GM10266 (cell line): ENCODE data around the gene LAMC3.

Source experiments
- DNase-seq: peaks from one replicate; pipeline ENCODE4 v3.0.0; 2012; ENCODE audit errors: extremely low spot score
- CTCF ChIP-seq: IDR thresholded peaks from 2 replicates; pipeline ENCODE4 v1.5.1; 2012; ENCODE audit warnings: mild to moderate bottlenecking, low read depth; ENCODE audit not compliant: control insufficient read depth, insufficient read depth; ENCODE audit errors: missing control alignments

The LAMC3 gene

GRCh38 chr9:131062969-131063368 is 54.0 kb downstream of the LAMC3 start:
- DNase-seq: no peak
- no peak for TF ChIP-seq CTCF

GRCh38 chr9:131065599-131065998 is 56.6 kb downstream of the LAMC3 start:
- no peak for DNase-seq
- TF ChIP-seq CTCF: no peak

GRCh38 chr9:131067625-131068024 is 58.7 kb downstream of the LAMC3 start:
- no peak for TF ChIP-seq CTCF
- DNase-seq: no peak

GRCh38 chr9:131068076-131068816 is 59.3 kb downstream of the LAMC3 start:
- no peak for DNase-seq
- no peak for TF ChIP-seq CTCF

GRCh38 chr9:131069699-131070098 is 60.7 kb downstream of the LAMC3 start:
- TF ChIP-seq CTCF: no peak
- DNase-seq: no peak

GRCh38 chr9:131072107-131072870 is 63.3 kb downstream of the LAMC3 start:
- no peak for TF ChIP-seq CTCF
- no peak for DNase-seq

GRCh38 chr9:131072871-131073237 is 63.9 kb downstream of the LAMC3 start:
- no peak for DNase-seq
- TF ChIP-seq CTCF: no peak
